Transverse colon (tissue), 4 donors: ENCODE data around the gene MSTO1.
"Not testable (repeated sequence)": the region's sequence is repeated elsewhere in the genome, so short reads cannot be mapped to it uniquely, and the experiment has no call there.

ENCODE experiments used
- POLR2A ChIP-seq: fragments of 450-650 bp; IDR thresholded peaks from one replicate; pipeline ENCODE4 v1.6.1; 2016; ENCODE audit warnings: antibody characterized with exemption, mild to moderate bottlenecking, moderate library complexity
- POLR2AphosphoS5 ChIP-seq, 3 donors: sonication (generic); formaldehyde crosslinking; IDR thresholded peaks; one replicate each; pipeline ENCODE4 v1.6.1; 2016; ENCODE audit warnings: antibody characterized with exemption in 3 of 3
- TF ChIP-seq, protein P1 (sequence below), 5 experiments: fragments of 200-600 bp in 3 of 5; fragments of 450-650 bp in 2 of 5; sonication (generic) in 3 of 5; IDR thresholded peaks; 1 replicate in 2 of 5; 2 replicates in 3 of 5; pipeline ENCODE4 v1.5.1; 2016 to 2017; ENCODE audit warnings: antibody characterized with exemption in 5 of 5, inconsistent platforms in 3 of 5, mild to moderate bottlenecking in 2 of 5, moderate library complexity in 1 of 5

DNA sequence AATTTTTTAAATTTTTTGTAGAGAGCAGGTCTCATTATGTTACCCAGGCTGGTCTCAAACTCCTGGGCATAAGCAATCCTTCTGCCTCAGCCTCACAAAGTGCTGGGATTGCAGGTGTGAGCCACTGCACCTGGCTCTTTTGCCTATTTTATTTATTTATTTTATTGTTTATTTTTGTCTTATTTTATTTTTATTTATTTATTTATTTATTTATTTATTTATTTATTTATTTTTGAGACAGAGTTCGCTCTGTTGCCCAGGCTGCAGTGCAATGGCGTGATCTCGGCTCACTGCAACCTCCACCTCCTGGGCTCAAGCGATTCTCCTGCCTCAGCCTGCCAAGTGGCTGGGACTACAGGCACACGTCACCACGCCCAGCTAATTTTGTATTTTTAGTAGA, 34.4 kb upstream of the MSTO1 start:
- TF ChIP-seq, protein P1, sequence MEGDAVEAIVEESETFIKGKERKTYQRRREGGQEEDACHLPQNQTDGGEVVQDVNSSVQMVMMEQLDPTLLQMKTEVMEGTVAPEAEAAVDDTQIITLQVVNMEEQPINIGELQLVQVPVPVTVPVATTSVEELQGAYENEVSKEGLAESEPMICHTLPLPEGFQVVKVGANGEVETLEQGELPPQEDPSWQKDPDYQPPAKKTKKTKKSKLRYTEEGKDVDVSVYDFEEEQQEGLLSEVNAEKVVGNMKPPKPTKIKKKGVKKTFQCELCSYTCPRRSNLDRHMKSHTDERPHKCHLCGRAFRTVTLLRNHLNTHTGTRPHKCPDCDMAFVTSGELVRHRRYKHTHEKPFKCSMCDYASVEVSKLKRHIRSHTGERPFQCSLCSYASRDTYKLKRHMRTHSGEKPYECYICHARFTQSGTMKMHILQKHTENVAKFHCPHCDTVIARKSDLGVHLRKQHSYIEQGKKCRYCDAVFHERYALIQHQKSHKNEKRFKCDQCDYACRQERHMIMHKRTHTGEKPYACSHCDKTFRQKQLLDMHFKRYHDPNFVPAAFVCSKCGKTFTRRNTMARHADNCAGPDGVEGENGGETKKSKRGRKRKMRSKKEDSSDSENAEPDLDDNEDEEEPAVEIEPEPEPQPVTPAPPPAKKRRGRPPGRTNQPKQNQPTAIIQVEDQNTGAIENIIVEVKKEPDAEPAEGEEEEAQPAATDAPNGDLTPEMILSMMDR (IDR thresholded peaks at IDR 0.05): not testable (repeated sequence)
- TF ChIP-seq POLR2AphosphoS5 (IDR thresholded peaks at IDR 0.05); POLR2A: not testable (repeated sequence)
